ENCODE measurements around the gene CIITA.
"Not testable (repeated sequence)": the region's sequence is repeated elsewhere in the genome, so short reads cannot be mapped to it uniquely, and the experiment has no call there.

Gene CIITA

GRCh38 chr16:10876799-10877341 is at the start of gene CIITA:
TSS of gene CIITA (plus strand) at chr16:10877202. CDS start at chr16:10877331, 129 bp downstream.
- in situ Hi-C loops (cut with MboI; ENCODE audit: low sequenced_read_pairs): no loop called here

GRCh38 chr16:10827691-10828341 is 49.2 kb upstream of the CIITA start:
- in situ Hi-C loops (cut with MboI; ENCODE audit: low sequenced_read_pairs): no loop called here

GRCh38 chr16:10828851-10829366 is 48.1 kb upstream of the CIITA start:
- in situ Hi-C loops (cut with MboI; ENCODE audit: low sequenced_read_pairs): no loop called here

- in situ Hi-C loops (cut with MboI; ENCODE audit: low sequenced_read_pairs): not testable (repeated sequence)
Measured at GRCh38 chr16:10829390-10830098, 47.5 kb upstream of the CIITA start.

- in situ Hi-C loops (cut with MboI; ENCODE audit: low sequenced_read_pairs): not testable (repeated sequence)
Measured at GRCh38 chr16:10830240-10830639, 46.8 kb upstream of the CIITA start.

GRCh38 chr16:10831894-10832886 is 44.8 kb upstream of the CIITA start:
- in situ Hi-C loops (cut with MboI; ENCODE audit: low sequenced_read_pairs): no loop called here

GRCh38 chr16:10833271-10833670 is 43.7 kb upstream of the CIITA start:
- in situ Hi-C loops (cut with MboI; ENCODE audit: low sequenced_read_pairs): no loop called here

GRCh38 chr16:10834130-10834529 is 42.9 kb upstream of the CIITA start:
- in situ Hi-C loops (cut with MboI; ENCODE audit: low sequenced_read_pairs): no loop called here

GRCh38 chr16:10834766-10835165 is 42.2 kb upstream of the CIITA start:
- in situ Hi-C loops (cut with MboI; ENCODE audit: low sequenced_read_pairs): no loop called here

GRCh38 chr16:10835281-10835931 is 41.6 kb upstream of the CIITA start:
- in situ Hi-C loops (cut with MboI; ENCODE audit: low sequenced_read_pairs): no loop called here

GRCh38 chr16:10836174-10836853 is 40.7 kb upstream of the CIITA start:
- in situ Hi-C loops (cut with MboI; ENCODE audit: low sequenced_read_pairs): no loop called here

- in situ Hi-C loops (cut with MboI; ENCODE audit: low sequenced_read_pairs): no loop called here
Measured at GRCh38 chr16:10838621-10839278, 38.3 kb upstream of the CIITA start.

- in situ Hi-C loops (cut with MboI; ENCODE audit: low sequenced_read_pairs): no loop called here
Measured at GRCh38 chr16:10839279-10839666, 37.7 kb upstream of the CIITA start.

- in situ Hi-C loops (cut with MboI; ENCODE audit: low sequenced_read_pairs): no loop called here
Measured at GRCh38 chr16:10840703-10841102, 36.3 kb upstream of the CIITA start.

- in situ Hi-C loops (cut with MboI; ENCODE audit: low sequenced_read_pairs): no loop called here
Measured at GRCh38 chr16:10846213-10846998, 30.6 kb upstream of the CIITA start.

- in situ Hi-C loops (cut with MboI; ENCODE audit: low sequenced_read_pairs): no loop called here
Measured at GRCh38 chr16:10847176-10847575, 29.8 kb upstream of the CIITA start.

GRCh38 chr16:10849736-10850477 is 27.1 kb upstream of the CIITA start:
- in situ Hi-C loops (cut with MboI; ENCODE audit: low sequenced_read_pairs): no loop called here

- in situ Hi-C loops (cut with MboI; ENCODE audit: low sequenced_read_pairs): no loop called here
Measured at GRCh38 chr16:10850478-10850850, 26.5 kb upstream of the CIITA start.
